ENCODE data around the gene PI4KA. TPM values are rescaled to one million over a fixed set of nuclear protein-coding genes. Genes with fewer than 3 reads are reported as not detected.
A peak's percentile ranks its signal among the peaks of the same experiment; 100 is the strongest.
"Not testable (repeated sequence)": the region's sequence is repeated elsewhere in the genome, so short reads cannot be mapped to it uniquely, and the experiment has no call there.

Gene PI4KA
- total and polyA plus RNA-seq, 3 experiments from 2014 or later: 64.9 to 65.8 (median 65.5) TPM

- not testable (repeated sequence) for H3K9me3 Mint-ChIP-seq; H3K27ac ChIP-seq (ENCODE audit: low read depth, low read length)
- CTCF ChIA-PET: interaction anchor here (0.6 to 0.8 kb wide), 3 partner anchors 281 to 285 kb away, joined by 3 to 5 read pairs (median 3); no protein-coding TSS in a partner anchor
Observed at GRCh38 chr22:20700347-20700746, 158.3 kb downstream of the PI4KA start.

GRCh38 chr22:20699856-20700255 is 158.8 kb downstream of the PI4KA start:
- POLR2A ChIA-PET; H3K27me3 Mint-ChIP-seq; H3K36me3 ChIP-seq (ENCODE audit: insufficient read depth, low read length); DNase-seq; H3K9me3 ChIP-seq (ENCODE audit: low read length); H3K27ac ChIP-seq (ENCODE audit: low read depth, low read length); H3K4me1 ChIP-seq (ENCODE audit: insufficient read depth, low read length); H3K4me3 ChIP-seq (ENCODE audit: low read length); H3K9me3 Mint-ChIP-seq; H3K36me3 Mint-ChIP-seq; H3K27me3 ChIP-seq (ENCODE audit: insufficient read depth, low read length, poor library complexity, severe bottlenecking): not testable (repeated sequence)
- H3K4me3 Mint-ChIP-seq: peak overlapping the region in 2 of 7 donors; percentile 34 to 77
- peak overlapping the region in 1 of 8 donors; percentile 90 for H3K27ac Mint-ChIP-seq
- H3K4me1 Mint-ChIP-seq: peaks cover 18 to 25% (median 21%) of the 10 kb centered on the region in 3 donors
- CTCF ChIA-PET: interaction anchor here (0.6 to 0.8 kb wide), 2 partner anchors 280 to 285 kb away, joined by 3 to 5 read pairs; no protein-coding TSS in a partner anchor

More at GRCh38 chr22:20700347-20700746, 158.3 kb downstream of the PI4KA start:
- DNase-seq; H3K27me3 Mint-ChIP-seq; H3K36me3 ChIP-seq (ENCODE audit: insufficient read depth, low read length); H3K4me1 ChIP-seq (ENCODE audit: insufficient read depth, low read length); H3K4me3 ChIP-seq (ENCODE audit: low read length); H3K27me3 ChIP-seq (ENCODE audit: insufficient read depth, low read length, poor library complexity, severe bottlenecking); H3K36me3 Mint-ChIP-seq; H3K9me3 ChIP-seq (ENCODE audit: low read length); POLR2A ChIA-PET: not testable (repeated sequence)
- Mint-ChIP-seq H3K27ac (peak overlapping the region in 2 of 8 donors; percentile 36 to 90), H3K4me1 (peaks cover 16 to 26% (median 21%) of the 10 kb centered on the region in 3 donors), H3K4me3 (peak overlapping the region in 2 of 7 donors; percentile 60 to 77)

GRCh38 chr22:20697481-20698113 is 161.0 kb downstream of the PI4KA start:
- Mint-ChIP-seq H3K27ac (peak overlapping the region in 7 of 8 donors; percentile 23 to 95 (median 81)), H3K4me3 (peak overlapping the region in 4 of 7 donors; percentile 22 to 59 (median 40)), H3K4me1 (peaks cover 12 to 19% (median 15%) of the 10 kb centered on the region in 3 donors)
- CTCF ChIA-PET; H3K27me3 Mint-ChIP-seq; H3K4me3 ChIP-seq (ENCODE audit: low read length); H3K36me3 ChIP-seq (ENCODE audit: insufficient read depth, low read length); H3K27ac ChIP-seq (ENCODE audit: low read depth, low read length); H3K4me1 ChIP-seq (ENCODE audit: insufficient read depth, low read length); H3K9me3 ChIP-seq (ENCODE audit: low read length); POLR2A ChIA-PET; H3K36me3 Mint-ChIP-seq; H3K27me3 ChIP-seq (ENCODE audit: insufficient read depth, low read length, poor library complexity, severe bottlenecking); H3K9me3 Mint-ChIP-seq: not testable (repeated sequence)
- peak; percentile 62 to 83 (median 76) for DNase-seq

GRCh38 chr22:20696056-20696455 is 162.6 kb downstream of the PI4KA start:
- H3K9me3 ChIP-seq (ENCODE audit: low read length); H3K27me3 Mint-ChIP-seq; H3K36me3 ChIP-seq (ENCODE audit: insufficient read depth, low read length); H3K27ac ChIP-seq (ENCODE audit: low read depth, low read length); POLR2A ChIA-PET; CTCF ChIA-PET; DNase-seq; H3K4me1 ChIP-seq (ENCODE audit: insufficient read depth, low read length); H3K36me3 Mint-ChIP-seq; H3K9me3 Mint-ChIP-seq; H3K27me3 ChIP-seq (ENCODE audit: insufficient read depth, low read length, poor library complexity, severe bottlenecking); H3K27ac Mint-ChIP-seq; H3K4me1 Mint-ChIP-seq; H3K4me3 Mint-ChIP-seq; H3K4me3 ChIP-seq (ENCODE audit: low read length): not testable (repeated sequence)

- CTCF ChIA-PET; H3K9me3 ChIP-seq (ENCODE audit: low read length); H3K9me3 Mint-ChIP-seq; H3K27me3 Mint-ChIP-seq; H3K4me3 ChIP-seq (ENCODE audit: low read length); H3K36me3 Mint-ChIP-seq; H3K27ac ChIP-seq (ENCODE audit: low read depth, low read length); POLR2A ChIA-PET; DNase-seq; H3K36me3 ChIP-seq (ENCODE audit: insufficient read depth, low read length); H3K4me1 Mint-ChIP-seq; H3K27me3 ChIP-seq (ENCODE audit: insufficient read depth, low read length, poor library complexity, severe bottlenecking); H3K4me1 ChIP-seq (ENCODE audit: insufficient read depth, low read length): not testable (repeated sequence)
- H3K27ac Mint-ChIP-seq: peak overlapping the region in 5 of 8 donors; percentile 29 to 90 (median 68)
- peak overlapping the region in 3 of 7 donors; percentile 28 to 34 (median 32) for H3K4me3 Mint-ChIP-seq
Observed at GRCh38 chr22:20695205-20695604, 163.4 kb downstream of the PI4KA start.

- DNase-seq; POLR2A ChIA-PET; H3K36me3 Mint-ChIP-seq; H3K27me3 ChIP-seq (ENCODE audit: insufficient read depth, low read length, poor library complexity, severe bottlenecking); H3K9me3 Mint-ChIP-seq; CTCF ChIA-PET; H3K36me3 ChIP-seq (ENCODE audit: insufficient read depth, low read length); H3K9me3 ChIP-seq (ENCODE audit: low read length); H3K27ac ChIP-seq (ENCODE audit: low read depth, low read length); H3K4me1 Mint-ChIP-seq; H3K27ac Mint-ChIP-seq; H3K4me3 ChIP-seq (ENCODE audit: low read length); H3K4me1 ChIP-seq (ENCODE audit: insufficient read depth, low read length); H3K27me3 Mint-ChIP-seq; H3K4me3 Mint-ChIP-seq: not testable (repeated sequence)
Observed at GRCh38 chr22:20694256-20694655, 164.4 kb downstream of the PI4KA start.

GRCh38 chr22:20692926-20693325 is 165.7 kb downstream of the PI4KA start:
- H3K36me3 Mint-ChIP-seq; H3K36me3 ChIP-seq (ENCODE audit: insufficient read depth, low read length); POLR2A ChIA-PET; H3K4me1 ChIP-seq (ENCODE audit: insufficient read depth, low read length); DNase-seq; H3K9me3 Mint-ChIP-seq; H3K27me3 Mint-ChIP-seq; H3K4me1 Mint-ChIP-seq; H3K9me3 ChIP-seq (ENCODE audit: low read length); H3K4me3 ChIP-seq (ENCODE audit: low read length); H3K27ac ChIP-seq (ENCODE audit: low read depth, low read length); H3K4me3 Mint-ChIP-seq; H3K27me3 ChIP-seq (ENCODE audit: insufficient read depth, low read length, poor library complexity, severe bottlenecking); CTCF ChIA-PET: not testable (repeated sequence)
- H3K27ac Mint-ChIP-seq: peak overlapping the region in 1 of 8 donors; percentile 70

GRCh38 chr22:20690586-20691317 is 167.9 kb downstream of the PI4KA start:
- H3K36me3 ChIP-seq (ENCODE audit: insufficient read depth, low read length); H3K27me3 Mint-ChIP-seq; POLR2A ChIA-PET; CTCF ChIA-PET; H3K4me1 ChIP-seq (ENCODE audit: insufficient read depth, low read length); H3K9me3 ChIP-seq (ENCODE audit: low read length); H3K36me3 Mint-ChIP-seq; DNase-seq; H3K9me3 Mint-ChIP-seq; H3K27me3 ChIP-seq (ENCODE audit: insufficient read depth, low read length, poor library complexity, severe bottlenecking); H3K4me1 Mint-ChIP-seq; H3K27ac ChIP-seq (ENCODE audit: low read depth, low read length); H3K4me3 ChIP-seq (ENCODE audit: low read length); H3K4me3 Mint-ChIP-seq: not testable (repeated sequence)
- peak overlapping the region in 1 of 8 donors; percentile 33 for H3K27ac Mint-ChIP-seq

All from CD8-positive, alpha-beta memory T cell (primary cell).